HepG2 (cell line): ENCODE measurements around the gene KLHL36. TPM values are rescaled to one million over a fixed set of nuclear protein-coding genes. Genes with fewer than 3 reads are reported as not detected.

Experiments used
- ATAC-seq: fragments of 200-7000 bp; cut with Tn5 transposase; 3 replicates; pipeline ENCODE4 v1.9.1; 2020; ENCODE audit warnings: mild to moderate bottlenecking, moderate library complexity
- BruUV-seq: library from RNA; stranded (reverse); fragments of 400-500 nt; replicated peaks from 2 replicates; lab custom pipeline; 2021; lab: Mats Ljungman, UMichigan
- CTCF ChIA-PET: fragments of 300-600 bp; formaldehyde crosslinking; extraction: SDS; loops from one replicate; lab custom pipeline; 2021; ENCODE audit warnings: low total read pairs, inconsistent platforms, low intra/inter-chr PET ratio; lab: Yijun Ruan, JAX
- POLR2A ChIA-PET: fragments of 350-600 bp; sonication (Branson Sonifier 250); formaldehyde crosslinking; loops from one replicate; lab custom pipeline; 2020; ENCODE audit warnings: antibody characterized with exemption, inconsistent platforms; lab: Yijun Ruan, JAX
- DNase-seq: peaks from one replicate; pipeline ENCODE4 v3.0.0-alpha.2; 2015; ENCODE audit warnings: low spot score
- FAIRE-seq: peaks from 3 replicates; lab custom pipeline; 2011; peaks lifted over from hg19 to GRCh38; lab: Jason Lieb, UNC
- H2AFZ ChIP-seq: one replicate; pipeline ENCODE4 v1.6.1; 2011; ENCODE audit warnings: low read length, inconsistent platforms
- H3K27ac ChIP-seq: fragments of 300-600 bp; 3 replicates; pipeline ENCODE4 v1.8.0; 2011; ENCODE audit warnings: mixed run types, mild to moderate bottlenecking, mixed read lengths, low read length, inconsistent platforms; ENCODE audit not compliant: insufficient read depth; ENCODE audit errors: extremely low read length
- H3K27me3 ChIP-seq, 2 experiments: fragments of 200-600 bp in 1 of 2; 2 replicates in 1 of 2; 3 replicates in 1 of 2; pipeline versions ENCODE4 v1.6.0 to v1.8.0; 2011; ENCODE audit warnings: low read length in 2 of 2, mild to moderate bottlenecking in 2 of 2, moderate library complexity in 2 of 2, inconsistent platforms in 1 of 2; ENCODE audit not compliant: insufficient read depth in 2 of 2, control insufficient read depth in 1 of 2
- H3K36me3 ChIP-seq, 2 experiments: fragments of 200-600 bp in 1 of 2; replicated peaks in 1 of 2; 2 replicates in 1 of 2; 3 replicates in 1 of 2; pipeline versions ENCODE4 v1.5.1 to v1.8.0; 2011; ENCODE audit warnings: low read length in 2 of 2, inconsistent platforms in 1 of 2; ENCODE audit not compliant: insufficient read depth in 2 of 2, control insufficient read depth in 1 of 2
- H3K4me1 ChIP-seq: 2 replicates; pipeline ENCODE4 v1.5.1; 2012; ENCODE audit warnings: low read length, inconsistent platforms; ENCODE audit not compliant: insufficient read depth
- H3K4me2 ChIP-seq: 2 replicates; pipeline ENCODE4 v1.6.0; 2011; ENCODE audit warnings: low read depth, low read length, inconsistent platforms
- H3K4me3 ChIP-seq, 3 experiments: fragments of 200-600 bp in 1 of 3; sonication (generic), shearing (Covaris generic) in 1 of 3; replicated peaks in 1 of 3; 2 replicates each; pipeline ENCODE4 v1.5.1; 2011 to 2016; ENCODE audit warnings: low read length in 3 of 3, inconsistent platforms in 2 of 3, low read depth in 2 of 3, mild to moderate bottlenecking in 2 of 3, control low read depth in 1 of 3, mixed read lengths in 1 of 3; ENCODE audit not compliant: insufficient read depth in 1 of 3
- H3K79me2 ChIP-seq: one replicate; pipeline ENCODE4 v1.6.1; 2011; ENCODE audit warnings: low read length, inconsistent platforms; ENCODE audit not compliant: insufficient read depth
- H3K9ac ChIP-seq: 2 replicates; pipeline ENCODE4 v1.6.0; 2011; ENCODE audit warnings: mild to moderate bottlenecking, low read depth, low read length, inconsistent platforms; ENCODE audit not compliant: insufficient read depth
- H3K9me3 ChIP-seq: 2 replicates; pipeline ENCODE4 v1.5.1; 2012; ENCODE audit warnings: mild to moderate bottlenecking, low read length
- H4K20me1 ChIP-seq: 2 replicates; pipeline ENCODE4 v1.6.0; 2011; ENCODE audit warnings: inconsistent platforms, mild to moderate bottlenecking, low read length, moderate library complexity; ENCODE audit not compliant: insufficient read depth
- AHDC1 ChIP-seq: sonication (generic); formaldehyde crosslinking; IDR thresholded peaks from 2 replicates; pipeline ENCODE4 v1.5.1; 2020; ENCODE audit warnings: mild to moderate bottlenecking, missing genetic modification reagents, borderline replicate concordance
- CEBPG ChIP-seq: IDR thresholded peaks from 2 replicates; pipeline ENCODE4 v1.6.1; 2016
- FOXK1 ChIP-seq: sonication (generic); formaldehyde crosslinking; IDR thresholded peaks from 2 replicates; pipeline ENCODE4 v1.4.0; 2020; ENCODE audit warnings: low read depth, missing genetic modification reagents, borderline replicate concordance
- GLI4 ChIP-seq: sonication (generic); formaldehyde crosslinking; IDR thresholded peaks from 2 replicates; pipeline ENCODE4 v1.5.1; 2020; ENCODE audit warnings: missing genetic modification reagents, mild to moderate bottlenecking, moderate library complexity, borderline replicate concordance
- MTA1 ChIP-seq: sonication (generic); formaldehyde crosslinking; IDR thresholded peaks from 2 replicates; pipeline ENCODE4 v1.4.0; 2020; ENCODE audit warnings: missing genetic modification reagents, mild to moderate bottlenecking, borderline replicate concordance
- MTA3 ChIP-seq: sonication (generic); formaldehyde crosslinking; IDR thresholded peaks from 2 replicates; pipeline ENCODE4 v1.4.0; 2020; ENCODE audit warnings: missing genetic modification reagents
- NFE2L1 ChIP-seq: sonication (generic); formaldehyde crosslinking; IDR thresholded peaks from 2 replicates; pipeline ENCODE4 v1.4.0; 2020; ENCODE audit warnings: missing genetic modification reagents, mild to moderate bottlenecking, borderline replicate concordance
- NFYB ChIP-seq: sonication (generic); formaldehyde crosslinking; IDR thresholded peaks from 2 replicates; pipeline ENCODE4 v1.4.0; 2020; ENCODE audit warnings: missing genetic modification reagents
- POLR2AphosphoS2 ChIP-seq: IDR thresholded peaks from 2 replicates; pipeline ENCODE4 v1.6.1; 2011; ENCODE audit warnings: low read depth, low read length, improper control_type of control experiment
- PRPF4 ChIP-seq: fragments of 200-400 bp; formaldehyde crosslinking; IDR thresholded peaks from 2 replicates; pipeline ENCODE4 v1.6.1; 2016; ENCODE audit warnings: low read length, low read depth; ENCODE audit not compliant: poor library complexity, severe bottlenecking
- SP5 ChIP-seq: IDR thresholded peaks from 2 replicates; pipeline ENCODE4 v1.6.1; 2016; ENCODE audit warnings: low read depth, borderline replicate concordance
- TBX2 ChIP-seq: sonication (generic); formaldehyde crosslinking; IDR thresholded peaks from 2 replicates; pipeline ENCODE4 v1.5.0; 2020; ENCODE audit warnings: missing genetic modification reagents, mild to moderate bottlenecking, borderline replicate concordance
- TEAD2 ChIP-seq: sonication (generic); formaldehyde crosslinking; IDR thresholded peaks from 2 replicates; pipeline ENCODE4 v1.9.0; 2021; ENCODE audit warnings: missing genetic modification reagents
- ZC3H13 ChIP-seq: sonication (generic); formaldehyde crosslinking; IDR thresholded peaks from 2 replicates; pipeline ENCODE4 v1.8.1; 2023; ENCODE audit warnings: mild to moderate bottlenecking, missing genetic modification reagents, moderate library complexity
- ZFP37 ChIP-seq: sonication (generic); formaldehyde crosslinking; IDR thresholded peaks from 2 replicates; pipeline ENCODE4 v1.4.0; 2020; ENCODE audit warnings: missing genetic modification reagents, borderline replicate concordance
- ZNF10 ChIP-seq: sonication (generic); formaldehyde crosslinking; IDR thresholded peaks from 2 replicates; pipeline ENCODE4 v1.4.0; 2020; ENCODE audit warnings: mild to moderate bottlenecking, low read depth, missing genetic modification reagents, borderline replicate concordance
- ZNF329 ChIP-seq: sonication (generic); formaldehyde crosslinking; IDR thresholded peaks from 2 replicates; pipeline ENCODE4 v1.9.0; 2021; ENCODE audit warnings: low read depth, mild to moderate bottlenecking, missing genetic modification reagents
- WGBS: methylation state at CpG from one replicate; pipeline ENCODE4 v1.1.6; 2017; ENCODE audit warnings: low lambda C conversion rate; 5-methylcytosine and 5-hydroxymethylcytosine counted together
- in situ Hi-C: cut with HindIII; loops from 2 replicates; pipeline ENCODE4 v1.10.0; 2017; ENCODE audit warnings: low pct_unique_long_range_greater_than_20kb; ENCODE audit not compliant: extremely low pct_ligation_motif_present
- intact Hi-C: fragments of 100-400 bp; cut with micrococcal nuclease; formaldehyde crosslinking; loops from one replicate; pipeline ENCODE4 v1.10.0; 2022; ENCODE audit not compliant: unreplicated experiment
- polyA plus RNA-seq, 8 experiments: library from polyadenylated mRNA; depleted of rRNA in 3 of 8; stranded (reverse) in 7 of 8; unstranded in 1 of 8; fragments of >200 nt; fragmentation: Illumina TruSeq in 4 of 8; extraction: Trizol in 4 of 8; gene quantifications; 2 replicates each; pipeline versions ENCODE4 v1.2.1 to v1.2.3, GENCODE V29; 2011 to 2016; ENCODE audit warnings: low read depth in 4 of 8, missing spikeins in 1 of 8, mixed read lengths in 1 of 8; ENCODE audit not compliant: insufficient read depth in 1 of 8
- total RNA-seq, 5 experiments: library from RNA; depleted of rRNA; stranded (reverse); fragments of >200 nt; fragmentation: Illumina TruSeq; extraction: Trizol; gene quantifications; 2 replicates each; pipeline ENCODE4 v1.2.3, GENCODE V29; 2016; ENCODE audit warnings: low read depth in 1 of 5

KLHL36 gene
- total and polyA plus RNA-seq, 2 of the 13 experiments (the other 11 are each of a cell fraction or from before 2014, with no cell fraction given) = 24.3 to 26.0 TPM

GRCh38 chr16:84600343-84601229, 47.7 kb upstream of the KLHL36 start:
- intact Hi-C loops = no loop called here
- H3K4me1 ChIP-seq = peaks cover 70% of the 10 kb centered on the region
- CTCF ChIA-PET = no interaction called here

More at GRCh38 chr16:84600343-84601229, 47.7 kb upstream of the KLHL36 start:
- peak overlapping the region; percentile 89 for H3K4me2 ChIP-seq
- no peak overlapping the region for H3K9ac ChIP-seq
- DNase-seq (no peak), ATAC-seq (no peak)
- in situ Hi-C loops = no loop called here
- peak overlapping the region in 2 of 3 experiments; percentile 47 to 67; a peak in 1 of 6 replicates for H3K4me3 ChIP-seq
- no peak for TF ChIP-seq POLR2AphosphoS2
- TF ChIP-seq CEBPG = no peak
- TF ChIP-seq FOXK1 (CRISPR knock-in tag) = no peak
- TF ChIP-seq GLI4 (CRISPR knock-in tag) = no peak
- TF ChIP-seq MTA1 (CRISPR knock-in tag) = no peak
- no peak for TF ChIP-seq AHDC1 (CRISPR knock-in tag)
- no peak for TF ChIP-seq NFE2L1 (CRISPR knock-in tag)
- 0 out of 2 replicates have a peak, but pooled peaks have one; percentile 37 for TF ChIP-seq TBX2 (CRISPR knock-in tag)
- no peak for TF ChIP-seq ZC3H13
- no peak for TF ChIP-seq MTA3 (CRISPR knock-in tag)
- TF ChIP-seq ZFP37 = no peak
- no peak for TF ChIP-seq SP5 (CRISPR knock-in tag)
- no peak for TF ChIP-seq NFYB (CRISPR knock-in tag)
- peak; percentile 31 for TF ChIP-seq PRPF4
- no peak for TF ChIP-seq ZNF10 (CRISPR knock-in tag)
- no peak for TF ChIP-seq ZNF329 (CRISPR knock-in tag)
- TF ChIP-seq TEAD2 = no peak
- TF ChIP-seq, all 625 proteins: peak for 2
- POLR2A ChIA-PET = interaction anchor here (1.9 kb wide), 1 partner anchor 15 kb away, joined by 5 read pairs; no protein-coding TSS in a partner anchor
- peak; percentile 26 for FAIRE-seq
- Histone ChIP-seq H3K27me3 (no peaks in the 10 kb centered on the region), H3K9me3 (0 out of 2 replicates have a peak, but pooled peaks cover 4% of the 10 kb centered on the region), H3K36me3 (no peaks in the 10 kb centered on the region; a peak in 1 of 5 replicates), H3K27ac (peak overlapping the region; percentile 80), H2AFZ (no peak overlapping the region), H4K20me1 (no peaks in the 10 kb centered on the region), H3K79me2 (no peaks in the 10 kb centered on the region)
- 89% methylated on average over 25 of the region's 25 CpGs for WGBS
- no TSS peak for BruUV-seq
